Panc1 (cell line): Measurements from ENCODE around the gene SPATA13. TPM values are rescaled to one million over a fixed set of nuclear protein-coding genes. Genes with fewer than 3 reads are reported as not detected.

ENCODE experiments used
- ATAC-seq: fragments of 200-7000 bp; cut with Tn5 transposase; 2 replicates; pipeline ENCODE4 v1.9.1; 2020; ENCODE audit warnings: mild to moderate bottlenecking, moderate library complexity
- BruUV-seq: library from RNA; stranded (reverse); fragments of 400-500 nt; replicated peaks from 2 replicates; lab custom pipeline; 2021; lab: Mats Ljungman, UMichigan
- CTCF ChIA-PET: fragments of 300-600 bp; sonication (Branson Sonifier 250); formaldehyde crosslinking; loops from one replicate; lab custom pipeline; 2022; ENCODE audit warnings: antibody characterized with exemption; lab: Charles Lee
- POLR2A ChIA-PET: fragments of 300-600 bp; sonication (Branson Sonifier 250); formaldehyde crosslinking; loops from one replicate; lab custom pipeline; 2022; ENCODE audit warnings: antibody characterized with exemption; lab: Charles Lee
- DNase-seq: peaks from one replicate; pipeline ENCODE4 v3.0.0-alpha.2; 2010; ENCODE audit warnings: low read depth, low spot score
- H3K27ac ChIP-seq: 2 replicates; pipeline ENCODE4 v1.5.1; 2011; ENCODE audit warnings: mild to moderate bottlenecking, low read length, inconsistent platforms
- H3K27me3 ChIP-seq: fragments of 200-500 bp; sonication (Bioruptor generic); 2 replicates; pipeline ENCODE4 v1.6.0; 2014; ENCODE audit warnings: low read length, inconsistent platforms; ENCODE audit not compliant: control insufficient read depth, insufficient read depth
- H3K36me3 ChIP-seq: fragments of 200-500 bp; sonication (Bioruptor generic); 2 replicates; pipeline ENCODE4 v1.5.1; 2014; ENCODE audit warnings: inconsistent platforms, mild to moderate bottlenecking, low read length, moderate library complexity; ENCODE audit not compliant: control insufficient read depth, insufficient read depth
- H3K4me1 ChIP-seq: 2 replicates; pipeline ENCODE4 v1.5.1; 2011; ENCODE audit warnings: inconsistent platforms, mild to moderate bottlenecking, low read length, moderate library complexity; ENCODE audit not compliant: control insufficient read depth, insufficient read depth
- H3K4me3 ChIP-seq, 2 experiments: 2 replicates each; pipeline ENCODE4 v1.5.1; 2011 to 2012; ENCODE audit warnings: low read depth in 2 of 2, low read length in 2 of 2, mild to moderate bottlenecking in 2 of 2, inconsistent platforms in 1 of 2, moderate library complexity in 1 of 2
- H3K9me3 ChIP-seq: fragments of 200-500 bp; sonication (Bioruptor generic); 2 replicates; pipeline ENCODE4 v1.5.1; 2014; ENCODE audit warnings: low read depth, mild to moderate bottlenecking, inconsistent platforms, low read length, moderate library complexity; ENCODE audit not compliant: control insufficient read depth, insufficient read depth
- POLR2AphosphoS5 ChIP-seq: IDR thresholded peaks from 2 replicates; pipeline ENCODE4 v1.6.1; 2012; ENCODE audit warnings: mild to moderate bottlenecking, low read depth, low read length, moderate library complexity
- SIN3A ChIP-seq: IDR thresholded peaks from 2 replicates; pipeline ENCODE4 v1.6.1; 2012; ENCODE audit warnings: low read depth, mild to moderate bottlenecking, low read length, moderate library complexity, borderline replicate concordance; ENCODE audit not compliant: insufficient read depth
- TCF7L2 ChIP-seq: IDR thresholded peaks from 2 replicates; pipeline ENCODE4 v1.6.1; 2011; ENCODE audit warnings: mild to moderate bottlenecking, low read depth, low read length, inconsistent platforms
- in situ Hi-C: cut with HindIII; loops from 2 replicates; pipeline ENCODE4 v1.10.0; 2016; ENCODE audit warnings: low sequenced_read_pairs, low pct_unique_long_range_greater_than_20kb
- intact Hi-C: fragments of 100-400 bp; cut with micrococcal nuclease; formaldehyde crosslinking; loops from one replicate; pipeline ENCODE4 v1.10.0; 2022; ENCODE audit not compliant: unreplicated experiment
- total RNA-seq: library from RNA; stranded (reverse); gene quantifications from one replicate; pipeline ENCODE4 v1.2.1, GENCODE V29; 2021; ENCODE audit not compliant: unreplicated experiment
- TF ChIP-seq, protein P1 (sequence below), 2 experiments: IDR thresholded peaks; 2 replicates each; pipeline ENCODE4 v1.6.1; 2011 to 2012; ENCODE audit warnings: low read depth in 2 of 2, control low read depth in 1 of 2, low read length in 1 of 2, mild to moderate bottlenecking in 1 of 2, moderate library complexity in 1 of 2; ENCODE audit not compliant: insufficient read depth in 1 of 2
- TF ChIP-seq, protein P2 (sequence below): fragments of 450-650 bp; IDR thresholded peaks from 2 replicates; pipeline ENCODE4 v1.5.1; 2017; ENCODE audit warnings: mild to moderate bottlenecking

SPATA13 gene
- total RNA-seq, 1 experiment from 2014 or later: 7.9 TPM

DNA sequence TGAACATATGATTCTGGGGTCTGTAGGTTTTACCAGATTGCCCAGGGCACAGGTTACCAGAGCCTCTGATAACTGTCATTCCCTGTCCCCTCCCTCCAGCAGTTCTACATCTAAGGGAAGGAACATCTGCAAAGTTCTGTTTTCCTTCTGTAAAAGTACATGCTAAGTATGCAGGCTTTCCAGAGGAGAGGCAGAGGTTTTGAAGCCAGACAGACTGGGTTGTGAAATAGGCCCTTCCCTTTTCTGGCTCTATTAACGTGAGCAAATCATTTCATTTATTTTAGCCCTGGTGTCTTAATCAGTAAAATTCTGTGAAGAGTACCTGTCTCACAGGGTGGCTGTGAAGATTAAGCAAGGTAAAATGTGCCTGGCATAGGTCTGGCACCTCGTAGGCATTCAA is 82.8 kb downstream of the SPATA13 start:
- H3K4me1 ChIP-seq: no peaks in the 10 kb centered on the region
- ChIA-PET POLR2A (no interaction called here), CTCF (no interaction called here)
- DNase-seq (no peak), ATAC-seq (no peak)
- TF ChIP-seq, protein P1, sequence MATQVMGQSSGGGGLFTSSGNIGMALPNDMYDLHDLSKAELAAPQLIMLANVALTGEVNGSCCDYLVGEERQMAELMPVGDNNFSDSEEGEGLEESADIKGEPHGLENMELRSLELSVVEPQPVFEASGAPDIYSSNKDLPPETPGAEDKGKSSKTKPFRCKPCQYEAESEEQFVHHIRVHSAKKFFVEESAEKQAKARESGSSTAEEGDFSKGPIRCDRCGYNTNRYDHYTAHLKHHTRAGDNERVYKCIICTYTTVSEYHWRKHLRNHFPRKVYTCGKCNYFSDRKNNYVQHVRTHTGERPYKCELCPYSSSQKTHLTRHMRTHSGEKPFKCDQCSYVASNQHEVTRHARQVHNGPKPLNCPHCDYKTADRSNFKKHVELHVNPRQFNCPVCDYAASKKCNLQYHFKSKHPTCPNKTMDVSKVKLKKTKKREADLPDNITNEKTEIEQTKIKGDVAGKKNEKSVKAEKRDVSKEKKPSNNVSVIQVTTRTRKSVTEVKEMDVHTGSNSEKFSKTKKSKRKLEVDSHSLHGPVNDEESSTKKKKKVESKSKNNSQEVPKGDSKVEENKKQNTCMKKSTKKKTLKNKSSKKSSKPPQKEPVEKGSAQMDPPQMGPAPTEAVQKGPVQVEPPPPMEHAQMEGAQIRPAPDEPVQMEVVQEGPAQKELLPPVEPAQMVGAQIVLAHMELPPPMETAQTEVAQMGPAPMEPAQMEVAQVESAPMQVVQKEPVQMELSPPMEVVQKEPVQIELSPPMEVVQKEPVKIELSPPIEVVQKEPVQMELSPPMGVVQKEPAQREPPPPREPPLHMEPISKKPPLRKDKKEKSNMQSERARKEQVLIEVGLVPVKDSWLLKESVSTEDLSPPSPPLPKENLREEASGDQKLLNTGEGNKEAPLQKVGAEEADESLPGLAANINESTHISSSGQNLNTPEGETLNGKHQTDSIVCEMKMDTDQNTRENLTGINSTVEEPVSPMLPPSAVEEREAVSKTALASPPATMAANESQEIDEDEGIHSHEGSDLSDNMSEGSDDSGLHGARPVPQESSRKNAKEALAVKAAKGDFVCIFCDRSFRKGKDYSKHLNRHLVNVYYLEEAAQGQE (IDR thresholded peaks at IDR 0.05; ENCODE audit: insufficient read depth in 1 of 2, low read depth in 2 of 2, low read length in 1 of 2): no peak
- TF ChIP-seq TCF7L2: no peak
- TF ChIP-seq SIN3A: no peak
- TF ChIP-seq, protein P2, sequence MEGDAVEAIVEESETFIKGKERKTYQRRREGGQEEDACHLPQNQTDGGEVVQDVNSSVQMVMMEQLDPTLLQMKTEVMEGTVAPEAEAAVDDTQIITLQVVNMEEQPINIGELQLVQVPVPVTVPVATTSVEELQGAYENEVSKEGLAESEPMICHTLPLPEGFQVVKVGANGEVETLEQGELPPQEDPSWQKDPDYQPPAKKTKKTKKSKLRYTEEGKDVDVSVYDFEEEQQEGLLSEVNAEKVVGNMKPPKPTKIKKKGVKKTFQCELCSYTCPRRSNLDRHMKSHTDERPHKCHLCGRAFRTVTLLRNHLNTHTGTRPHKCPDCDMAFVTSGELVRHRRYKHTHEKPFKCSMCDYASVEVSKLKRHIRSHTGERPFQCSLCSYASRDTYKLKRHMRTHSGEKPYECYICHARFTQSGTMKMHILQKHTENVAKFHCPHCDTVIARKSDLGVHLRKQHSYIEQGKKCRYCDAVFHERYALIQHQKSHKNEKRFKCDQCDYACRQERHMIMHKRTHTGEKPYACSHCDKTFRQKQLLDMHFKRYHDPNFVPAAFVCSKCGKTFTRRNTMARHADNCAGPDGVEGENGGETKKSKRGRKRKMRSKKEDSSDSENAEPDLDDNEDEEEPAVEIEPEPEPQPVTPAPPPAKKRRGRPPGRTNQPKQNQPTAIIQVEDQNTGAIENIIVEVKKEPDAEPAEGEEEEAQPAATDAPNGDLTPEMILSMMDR: no peak
- no peak for TF ChIP-seq POLR2AphosphoS5
- H3K27me3 ChIP-seq: no peaks in the 10 kb centered on the region
- BruUV-seq: no TSS peak
- H3K9me3 ChIP-seq: no peaks in the 10 kb centered on the region
- no peak overlapping the region for H3K4me3 ChIP-seq
- no peaks in the 10 kb centered on the region for H3K36me3 ChIP-seq
- intact Hi-C loops: no loop called here
- in situ Hi-C loops: no loop called here
- H3K27ac ChIP-seq: no peak overlapping the region

DNA sequence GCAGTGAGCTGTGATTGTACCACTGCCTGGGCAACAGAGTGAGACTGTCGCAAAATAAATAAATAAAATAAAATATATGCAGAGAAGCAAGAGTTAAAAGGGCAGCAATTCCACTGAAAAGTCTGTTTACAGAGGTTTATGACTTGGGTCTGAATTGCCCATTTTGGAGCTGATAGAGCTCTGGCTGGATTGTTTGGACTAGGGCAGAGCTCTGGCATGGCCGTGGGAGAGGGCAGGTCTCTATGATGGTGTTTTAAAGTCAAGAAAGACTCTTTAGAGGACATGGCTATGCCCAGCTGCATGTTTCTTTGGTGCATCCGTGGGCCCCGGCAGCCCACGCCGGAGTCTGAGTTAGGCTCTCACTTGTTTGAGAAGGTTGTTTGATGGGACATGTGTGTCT is 84.3 kb downstream of the SPATA13 start:
- Histone ChIP-seq H3K27ac (no peak overlapping the region), H3K4me1 (no peaks in the 10 kb centered on the region), H3K9me3 (no peaks in the 10 kb centered on the region), H3K27me3 (no peaks in the 10 kb centered on the region), H3K4me3 (no peak overlapping the region), H3K36me3 (no peaks in the 10 kb centered on the region)
- intact Hi-C loops: no loop called here
- DNase-seq (no peak), ATAC-seq (no peak)
- no TSS peak for BruUV-seq
- POLR2A ChIA-PET: interaction anchor here (0.7 kb wide), 1 partner anchor 25 kb away, joined by 7 read pairs; no protein-coding TSS in a partner anchor
- TF ChIP-seq, protein P1 (IDR thresholded peaks at IDR 0.05; ENCODE audit: insufficient read depth in 1 of 2, low read depth in 2 of 2, low read length in 1 of 2): no peak
- TF ChIP-seq TCF7L2 (no peak), POLR2AphosphoS5 (no peak), SIN3A (no peak)
- TF ChIP-seq, protein P2: no peak
- CTCF ChIA-PET: interaction anchor here (0.7 kb wide), 1 partner anchor 11 kb away, joined by 4 read pairs; no protein-coding TSS in a partner anchor
- in situ Hi-C loops: no loop called here
